Adrenal gland (tissue), 12 donors: Measurements from ENCODE around the gene DCDC2C. TPM values are rescaled to one million over a fixed set of nuclear protein-coding genes. Genes with fewer than 3 reads are reported as not detected.
"Not testable (repeated sequence)": the region's sequence is repeated elsewhere in the genome, so short reads cannot be mapped to it uniquely, and the experiment has no call there.

ENCODE experiments used
- DNase-seq, 7 donors: peaks; one replicate each; pipeline ENCODE4 v3.0.0-alpha.2; 2019 to 2020
- H3K27ac ChIP-seq, 5 donors: fragments of 200-600 bp; sonication (generic) in 4 of 5; 1 replicate in 3 of 5; 2 replicates in 2 of 5; pipeline versions ENCODE4 v1.5.1 to v1.8.0; 2016 to 2020; ENCODE audit warnings: mild to moderate bottlenecking in 1 of 5
- H3K27me3 ChIP-seq: fragments of 200-600 bp; 2 replicates; pipeline ENCODE4 v1.8.0; 2021
- H3K36me3 ChIP-seq, 2 donors: fragments of 200-600 bp; replicated peaks in 1 of 2; 1 replicate in 1 of 2; 2 replicates in 1 of 2; pipeline versions ENCODE4 v1.5.1 to v1.8.0; 2018 to 2022
- H3K4me1 ChIP-seq, 2 donors: fragments of 200-600 bp; replicated peaks in 1 of 2; 1 replicate in 1 of 2; 2 replicates in 1 of 2; pipeline versions ENCODE4 v1.5.1 to v1.8.0; 2018 to 2021
- H3K4me3 ChIP-seq, 4 donors: fragments of 200-600 bp; sonication (generic) in 3 of 4; one replicate each; pipeline ENCODE4 v1.5.1; 2016 to 2018
- H3K9me3 ChIP-seq, 3 donors: fragments of 200-600 bp; sonication (generic) in 1 of 3; replicated peaks in 1 of 3; 1 replicate in 2 of 3; 2 replicates in 1 of 3; pipeline versions ENCODE4 v1.5.1 to v1.8.0; 2016 to 2021
- CTCF ChIP-seq, 6 experiments: fragments of 450-650 bp in 4 of 6; fragments of 200-600 bp in 2 of 6; sonication (generic) in 1 of 6; IDR thresholded peaks; 1 replicate in 5 of 6; 2 replicates in 1 of 6; pipeline versions ENCODE4 v1.5.1 to v1.8.0; 2016 to 2021; ENCODE audit warnings: antibody characterized with exemption in 6 of 6, mild to moderate bottlenecking in 2 of 6, moderate library complexity in 1 of 6
- POLR2A ChIP-seq, 2 donors: fragments of 450-650 bp; IDR thresholded peaks; one replicate each; pipeline ENCODE4 v1.6.1; 2017; ENCODE audit warnings: antibody characterized with exemption in 2 of 2, mild to moderate bottlenecking in 2 of 2, moderate library complexity in 1 of 2
- WGBS, 4 donors: extraction: QIAGEN DNeasy Blood & Tissue Kit in 2 of 4; methylation state at CpG; one replicate each; pipeline versions ENCODE4 v1.1.5 to v1.1.7; 2013 to 2017; 5-methylcytosine and 5-hydroxymethylcytosine counted together
- intact Hi-C, 2 donors: fragments of 100-400 bp; cut with DNase I; formaldehyde crosslinking; loops; one replicate each; pipeline versions ENCODE4 v1.14.1 to v1.15.0; 2022 to 2023
- polyA plus RNA-seq, 3 donors: library from polyadenylated mRNA; stranded (reverse); fragments of 200-250 nt in 2 of 3; fragments of 350-450 nt in 1 of 3; fragmentation: Illumina TruSeq in 1 of 3; extraction: RNeasy Lipid Tissue Mini Kit (QIAGEN cat#74804) in 1 of 3; gene quantifications; one replicate each; pipeline ENCODE4 v1.2.3, GENCODE V29; 2013 to 2014
- total RNA-seq, 9 donors: library from RNA; depleted of rRNA in 4 of 9; stranded (reverse); fragments of >200 nt in 4 of 9; fragments of 120-200 nt in 1 of 9; fragmentation: NEBNext Ultra II Directional in 1 of 9; extraction: Animal tissue kit (Norgen Biotek cat#: 25700) in 1 of 9; gene quantifications; one replicate each; pipeline versions ENCODE4 v1.1.0 to v1.2.4, GENCODE V29; 2013 to 2023
- donor health status: healthy with polysubstance abuse.
- donor health status: Bipolar disorder and iron deficiency.
- donor health status: DM: yes; HTN: yes; CAD: no.
- donor health status: DM: no; HTN: no; CAD: no.
- donor health status: DM: no; HTN: no; CAD: no.
- donor health status: DM: yes; HTN: yes; CAD: no.

DCDC2C gene
- total and polyA plus RNA-seq, 12 donors = 0.18 to 2.0 (median 0.39) TPM; not detected in 6

- Histone ChIP-seq H3K36me3 (no peaks in the 10 kb centered on the region), H3K27ac (no peak overlapping the region), H3K4me1 (no peaks in the 10 kb centered on the region), H3K27me3 (no peaks in the 10 kb centered on the region), H3K9me3 (no peaks in the 10 kb centered on the region), H3K4me3 (no peak overlapping the region)
- DNase-seq = no peak
- WGBS, 4 donors = 68 to 85% (median 83%) methylated on average over 2 to 7 of the region's 7 CpGs
- intact Hi-C loops = no loop called here
- no peak for TF ChIP-seq POLR2A (IDR thresholded peaks at IDR 0.05)
Measured at GRCh38 chr2:3814706-3815245, 111.4 kb downstream of the DCDC2C start.

- H3K4me1 ChIP-seq, DNase-seq, H3K9me3 ChIP-seq, H3K4me3 ChIP-seq, H3K27ac ChIP-seq, intact Hi-C loops, H3K36me3 ChIP-seq, H3K27me3 ChIP-seq: not testable (repeated sequence)
- 50 to 94% (median 63%) methylated on average over 2 of the region's 2 CpGs for WGBS, 4 donors
Measured at GRCh38 chr2:3817144-3817543, 113.8 kb downstream of the DCDC2C start.

DNA sequence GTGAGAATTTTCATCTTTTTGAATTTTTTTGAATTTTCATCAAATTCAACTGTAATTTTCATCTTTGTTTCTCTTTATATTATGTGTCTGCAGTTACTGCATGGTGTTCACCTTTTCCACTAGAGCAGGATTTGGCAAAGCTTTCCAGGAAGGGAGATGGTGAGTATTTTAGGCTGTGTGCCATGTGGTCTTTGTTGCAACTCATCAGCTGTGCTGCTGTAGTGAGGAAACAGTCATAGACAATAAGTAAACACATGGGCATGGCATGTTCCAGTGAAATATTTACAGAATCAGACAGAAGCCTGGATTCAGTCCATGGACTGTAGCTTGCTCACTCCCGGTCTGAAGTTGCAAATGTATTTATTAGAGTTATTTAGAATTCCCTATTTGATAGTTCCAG is 120.4 kb downstream of the DCDC2C start:
- Histone ChIP-seq H3K4me3 (no peak overlapping the region), H3K36me3 (no peaks in the 10 kb centered on the region), H3K27me3 (no peaks in the 10 kb centered on the region), H3K27ac (no peak overlapping the region), H3K4me1 (no peaks in the 10 kb centered on the region), H3K9me3 (no peaks in the 10 kb centered on the region)
- TF ChIP-seq POLR2A (IDR thresholded peaks at IDR 0.05) = no peak
- TF ChIP-seq CTCF (IDR thresholded peaks at IDR 0.05) = no peak
- WGBS, 4 donors = 69 to 81% (median 79%) methylated on average over 1 of the region's 1 CpG
- intact Hi-C loops = loop anchor here in 1 of 2 donors (5.0 kb wide), 1 partner anchor 96 kb away; no protein-coding TSS in a partner anchor
- DNase-seq = no peak

GRCh38 chr2:3827673-3828575 is 124.5 kb downstream of the DCDC2C start:
- no peaks in the 10 kb centered on the region for H3K9me3 ChIP-seq
- peak; percentile 18 to 63 (median 43) for DNase-seq
- H3K27me3 ChIP-seq = no peaks in the 10 kb centered on the region
- H3K4me1 ChIP-seq = no peaks in the 10 kb centered on the region
- WGBS, 4 donors = 52 to 69% (median 64%) methylated on average over 5 to 6 of the region's 6 CpGs
- no peak overlapping the region for H3K4me3 ChIP-seq
- no peak overlapping the region for H3K27ac ChIP-seq
- TF ChIP-seq CTCF (IDR thresholded peaks at IDR 0.05) (peak; percentile 28 to 63 (median 46)), POLR2A (IDR thresholded peaks at IDR 0.05) (no peak)
- H3K36me3 ChIP-seq = no peaks in the 10 kb centered on the region
- intact Hi-C loops = loop anchor here in 1 of 2 donors (5.0 kb wide), 1 partner anchor 101 kb away; no protein-coding TSS in a partner anchor

GRCh38 chr2:3830796-3831195 is 127.4 kb downstream of the DCDC2C start:
- H3K9me3 ChIP-seq = no peaks in the 10 kb centered on the region
- H3K27ac ChIP-seq = no peak overlapping the region
- no peaks in the 10 kb centered on the region for H3K27me3 ChIP-seq
- 74 to 78% (median 75%) methylated on average over 6 of the region's 6 CpGs for WGBS, 4 donors
- no peaks in the 10 kb centered on the region for H3K4me1 ChIP-seq
- no peaks in the 10 kb centered on the region for H3K36me3 ChIP-seq
- TF ChIP-seq CTCF (IDR thresholded peaks at IDR 0.05) = no peak
- intact Hi-C loops = no loop called here
- DNase-seq = no peak
- no peak overlapping the region for H3K4me3 ChIP-seq
